Natural killer cell (primary cell): ENCODE results near the gene KIFC3. TPM values are rescaled to one million over a fixed set of nuclear protein-coding genes. Genes with fewer than 3 reads are reported as not detected.
"Not testable (repeated sequence)": the region's sequence is repeated elsewhere in the genome, so short reads cannot be mapped to it uniquely, and the experiment has no call there.

Experiments
- ATAC-seq, 3 donors: fragments of 150-1000 bp in 2 of 3; fragments of 200-7000 bp in 1 of 3; cut with Tn5 transposase; 1 replicate in 1 of 3; 2 replicates in 2 of 3; pipeline ENCODE4 v1.10.0; 2021; ENCODE audit warnings: mild to moderate bottlenecking in 2 of 3, moderate library complexity in 2 of 3
- DNase-seq, 2 donors: peaks; one replicate each; pipeline versions ENCODE4 v3.0.0 to v3.0.0-alpha.2; 2013 to 2021; ENCODE audit warnings: mixed read lengths in 1 of 2
- H3K27ac ChIP-seq: one replicate; pipeline ENCODE4 v1.5.1; 2013; ENCODE audit warnings: mild to moderate bottlenecking, low read length
- H3K27me3 ChIP-seq: one replicate; pipeline ENCODE4 v1.6.1; 2013; ENCODE audit warnings: low read length; ENCODE audit not compliant: control insufficient read depth, insufficient read depth
- H3K36me3 ChIP-seq: one replicate; pipeline ENCODE4 v1.6.1; 2013; ENCODE audit warnings: low read length; ENCODE audit not compliant: control insufficient read depth, insufficient read depth
- H3K4me1 ChIP-seq: one replicate; pipeline ENCODE4 v1.6.1; 2013; ENCODE audit warnings: low read length; ENCODE audit not compliant: control insufficient read depth, insufficient read depth
- H3K4me3 ChIP-seq: one replicate; pipeline ENCODE4 v1.5.1; 2013; ENCODE audit warnings: low read length
- H3K9me3 ChIP-seq: one replicate; pipeline ENCODE4 v1.6.1; 2013; ENCODE audit warnings: low read length; ENCODE audit not compliant: control insufficient read depth, insufficient read depth
- H3K27ac Mint-ChIP-seq, 2 donors: one replicate each; pipeline ENCODE4 v1.8.0; 2022; ENCODE audit warnings: mild to moderate bottlenecking in 2 of 2, mixed read lengths in 2 of 2, moderate library complexity in 1 of 2
- H3K27me3 Mint-ChIP-seq, 2 donors: one replicate each; pipeline ENCODE4 v1.8.0; 2022; ENCODE audit warnings: low read depth in 2 of 2, mixed read lengths in 2 of 2
- H3K36me3 Mint-ChIP-seq: one replicate; pipeline ENCODE4 v1.8.0; 2022; ENCODE audit warnings: mixed read lengths
- H3K4me1 Mint-ChIP-seq, 2 donors: one replicate each; pipeline ENCODE4 v1.8.0; 2022; ENCODE audit warnings: mixed read lengths in 2 of 2
- H3K4me3 Mint-ChIP-seq: one replicate; pipeline ENCODE4 v1.8.0; 2022; ENCODE audit warnings: mild to moderate bottlenecking, moderate library complexity, mixed read lengths
- H3K9me3 Mint-ChIP-seq, 2 donors: one replicate each; pipeline ENCODE4 v1.8.0; 2022; ENCODE audit warnings: mixed read lengths in 2 of 2
- WGBS: methylation state at CpG from one replicate; pipeline ENCODE4 v1.1.7; 2013; ENCODE audit warnings: missing lambda C conversion rate; ENCODE audit not compliant: insufficient coverage; 5-methylcytosine and 5-hydroxymethylcytosine counted together
- intact Hi-C: fragments of 100-400 bp; cut with micrococcal nuclease; formaldehyde crosslinking; loops from one replicate; pipeline ENCODE4 v1.14.2; 2022
- total RNA-seq, 4 donors: library from RNA; stranded (reverse); fragments of 120-200 nt in 1 of 4; gene quantifications; one replicate each; pipeline versions ENCODE4 v1.2.3 to v1.2.4, GENCODE V29; 2013 to 2022
- TF ChIP-seq, protein P1 (sequence below): fragments of 200-600 bp; IDR thresholded peaks from one replicate; pipeline ENCODE4 v1.8.0; 2022; ENCODE audit warnings: antibody characterized with exemption

The KIFC3 gene
- total RNA-seq, 3 donors from 2014 or later (not counting 1 experiment from before 2014, with no cell fraction given), result 54.2 to 106 (median 84.9) TPM

DNA sequence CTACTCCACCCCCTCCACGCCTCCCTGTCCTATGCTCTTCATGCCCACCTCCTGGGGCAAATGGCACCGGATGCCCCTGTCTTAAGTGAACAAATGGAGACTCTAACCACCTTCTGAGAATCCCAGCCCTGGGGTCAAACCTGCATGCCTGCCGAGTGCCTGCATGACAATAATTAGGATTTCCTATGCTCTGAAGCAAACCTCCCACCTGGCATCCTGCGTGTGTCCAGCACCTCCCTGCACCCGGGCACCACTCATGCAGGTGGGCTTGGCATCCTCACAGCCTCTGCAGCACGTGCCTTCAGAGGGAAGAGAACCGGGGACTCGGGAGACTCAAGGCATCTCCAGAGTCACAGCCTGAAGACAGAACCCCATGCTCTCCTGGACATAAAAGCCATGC is 11.2 kb upstream of the KIFC3 start:
- Mint-ChIP-seq H3K4me1 (peaks cover 56 to 68% of the 10 kb centered on the region in 2 donors), H3K4me3 (no peak overlapping the region), H3K27me3 (no peaks in the 10 kb centered on the region), H3K36me3 (no peaks in the 10 kb centered on the region), H3K9me3 (no peaks in the 10 kb centered on the region), H3K27ac (peak overlapping the region in 1 of 2 donors; percentile 87)
- TF ChIP-seq, protein P1, sequence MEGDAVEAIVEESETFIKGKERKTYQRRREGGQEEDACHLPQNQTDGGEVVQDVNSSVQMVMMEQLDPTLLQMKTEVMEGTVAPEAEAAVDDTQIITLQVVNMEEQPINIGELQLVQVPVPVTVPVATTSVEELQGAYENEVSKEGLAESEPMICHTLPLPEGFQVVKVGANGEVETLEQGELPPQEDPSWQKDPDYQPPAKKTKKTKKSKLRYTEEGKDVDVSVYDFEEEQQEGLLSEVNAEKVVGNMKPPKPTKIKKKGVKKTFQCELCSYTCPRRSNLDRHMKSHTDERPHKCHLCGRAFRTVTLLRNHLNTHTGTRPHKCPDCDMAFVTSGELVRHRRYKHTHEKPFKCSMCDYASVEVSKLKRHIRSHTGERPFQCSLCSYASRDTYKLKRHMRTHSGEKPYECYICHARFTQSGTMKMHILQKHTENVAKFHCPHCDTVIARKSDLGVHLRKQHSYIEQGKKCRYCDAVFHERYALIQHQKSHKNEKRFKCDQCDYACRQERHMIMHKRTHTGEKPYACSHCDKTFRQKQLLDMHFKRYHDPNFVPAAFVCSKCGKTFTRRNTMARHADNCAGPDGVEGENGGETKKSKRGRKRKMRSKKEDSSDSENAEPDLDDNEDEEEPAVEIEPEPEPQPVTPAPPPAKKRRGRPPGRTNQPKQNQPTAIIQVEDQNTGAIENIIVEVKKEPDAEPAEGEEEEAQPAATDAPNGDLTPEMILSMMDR, result no peak
- H3K4me3 ChIP-seq, result no peak overlapping the region
- ATAC-seq (no peak), DNase-seq (no peak)
- peaks cover 56% of the 10 kb centered on the region for H3K4me1 ChIP-seq
- H3K36me3 ChIP-seq, result no peaks in the 10 kb centered on the region
- intact Hi-C loops, result loop anchor here (5.0 kb wide), 3 partner anchors 76 to 236 kb away; partner anchors contain the start of genes ADGRG3 and KATNB1
- H3K9me3 ChIP-seq, result no peaks in the 10 kb centered on the region
- WGBS, result 90% methylated on average over 8 of the region's 8 CpGs
- no peaks in the 10 kb centered on the region for H3K27me3 ChIP-seq
- no peak overlapping the region for H3K27ac ChIP-seq

DNA sequence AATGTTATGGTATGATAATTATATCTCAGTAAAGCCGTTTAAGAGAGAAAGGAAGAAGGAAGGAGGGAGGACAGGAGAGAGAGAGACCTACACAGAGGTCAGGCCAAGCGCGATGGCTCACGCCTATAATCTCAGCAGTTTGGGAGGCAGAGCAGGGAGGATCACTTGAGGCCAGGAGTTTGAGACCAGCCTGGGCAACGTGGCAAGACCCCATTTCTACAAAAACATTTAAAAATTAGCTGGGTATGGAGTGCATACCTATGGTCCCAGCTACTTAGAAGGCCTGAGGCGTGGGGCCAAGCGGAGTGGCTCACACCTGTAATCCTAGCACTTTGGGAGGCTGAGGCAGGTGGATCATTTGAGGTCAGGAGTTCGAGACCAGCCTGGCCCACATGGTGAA is 9.0 kb upstream of the KIFC3 start:
- H3K9me3 ChIP-seq, H3K36me3 Mint-ChIP-seq, H3K4me3 Mint-ChIP-seq, H3K27me3 ChIP-seq, H3K9me3 Mint-ChIP-seq, H3K4me3 ChIP-seq, H3K36me3 ChIP-seq, ATAC-seq, H3K27ac ChIP-seq, DNase-seq, H3K27me3 Mint-ChIP-seq: not testable (repeated sequence)
- intact Hi-C loops, result loop anchor here (2.0 to 5.0 kb wide), 4 partner anchors 74 to 234 kb away; partner anchors contain the start of genes ADGRG3 and KATNB1
- Mint-ChIP-seq H3K27ac (peak overlapping the region; percentile 95 to 96), H3K4me1 (peaks cover 58 to 60% of the 10 kb centered on the region in 2 donors)
- peaks cover 56% of the 10 kb centered on the region for H3K4me1 ChIP-seq
- 88% methylated on average over 7 of the region's 8 CpGs for WGBS

DNA sequence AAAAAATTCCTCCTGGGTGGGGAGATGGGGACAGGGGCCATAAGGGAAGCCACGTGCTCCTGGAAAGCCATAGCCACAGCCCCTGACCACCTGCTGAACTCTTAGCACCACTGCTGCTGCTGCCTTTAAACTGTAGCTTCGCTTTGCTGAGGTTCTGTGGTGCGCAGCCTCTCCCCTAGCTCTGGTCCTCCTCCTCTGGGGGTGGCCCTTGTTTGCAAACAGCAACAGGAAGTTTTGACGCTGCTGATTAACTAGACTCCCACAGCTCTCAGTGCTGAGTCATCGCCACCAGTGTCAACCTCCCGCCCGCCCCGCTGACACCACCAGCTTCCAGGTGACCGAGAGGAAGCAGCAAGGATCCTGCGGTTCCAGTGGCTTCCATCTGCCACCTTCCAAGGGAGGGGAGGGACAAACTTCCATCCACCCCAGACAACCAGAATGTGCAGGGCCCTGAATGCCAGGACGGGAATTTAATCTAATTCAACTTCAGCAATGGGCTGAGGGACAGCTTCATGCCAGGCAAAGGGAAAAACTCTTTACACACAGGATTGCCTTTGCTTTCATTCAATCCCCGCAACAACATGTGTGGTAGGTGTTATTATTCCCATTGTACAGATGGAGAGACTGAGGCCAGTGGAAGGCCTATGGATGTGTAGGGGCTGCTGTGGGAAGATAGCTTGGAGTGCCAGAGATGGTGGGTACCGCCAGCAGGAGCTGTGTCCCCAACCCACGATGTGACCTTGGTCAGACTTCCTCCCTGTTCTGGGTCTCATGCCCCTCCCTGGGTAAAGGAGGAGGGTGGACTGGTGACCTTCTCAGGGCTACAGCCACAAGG is 8.1 kb upstream of the KIFC3 start:
- TF ChIP-seq, protein P1, result no peak
- peak overlapping the region; percentile 69 for H3K4me3 Mint-ChIP-seq

More for the DNA sequence above, 8.1 kb upstream of the KIFC3 start:
- 7% methylated on average over 13 of the region's 14 CpGs for WGBS
- ATAC-seq (peak; percentile 93 to 99 (median 98)), DNase-seq (peak; percentile 82 to 89)
- peaks cover 46% of the 10 kb centered on the region for H3K4me1 ChIP-seq
- H3K36me3 ChIP-seq, result no peaks in the 10 kb centered on the region
- no peaks in the 10 kb centered on the region for H3K27me3 ChIP-seq
- Mint-ChIP-seq H3K27ac (peak overlapping the region; percentile 95 to 96), H3K36me3 (no peaks in the 10 kb centered on the region), H3K27me3 (no peaks in the 10 kb centered on the region), H3K9me3 (no peaks in the 10 kb centered on the region), H3K4me1 (peaks cover 49 to 50% of the 10 kb centered on the region in 2 donors)
- peak overlapping the region; percentile 52 for H3K27ac ChIP-seq
- no peak overlapping the region for H3K4me3 ChIP-seq
- intact Hi-C loops, result loop anchor here (1.0 to 5.0 kb wide), 6 partner anchors 8 to 233 kb away; partner anchors contain the start of genes ADGRG3, KATNB1 and KIFC3
- no peaks in the 10 kb centered on the region for H3K9me3 ChIP-seq
